GM20431 (cell line): Measurements from ENCODE around the gene MTX1.
"Not testable (repeated sequence)": the region's sequence is repeated elsewhere in the genome, so short reads cannot be mapped to it uniquely, and the experiment has no call there.

Experiments used
- in situ Hi-C: fragments of 300-500 bp; cut with MseI, MboI; formaldehyde crosslinking; loops from one replicate; pipeline ENCODE4 v1.15.0; 2020; ENCODE audit warnings: low sequenced_read_pairs; ENCODE audit not compliant: unreplicated experiment

Gene MTX1

GRCh38 chr1:155208541-155209311 is at the start of gene MTX1:
Gene MTX1, plus strand, starts transcription at chr1:155208695. Its CDS starts 110 bp downstream, at chr1:155208805.
- in situ Hi-C loops, result no loop called here

GRCh38 chr1:155158991-155159390 is 49.5 kb upstream of the MTX1 start:
- in situ Hi-C loops, result no loop called here

- in situ Hi-C loops, result loop anchor here (5.0 kb wide), 1 partner anchor 63 kb away; no protein-coding TSS in a partner anchor
Observed at GRCh38 chr1:155160128-155160527, 48.4 kb upstream of the MTX1 start.

- in situ Hi-C loops, result loop anchor here (5.0 kb wide), 1 partner anchor 65 kb away; no protein-coding TSS in a partner anchor
Observed at GRCh38 chr1:155162631-155163030, 45.9 kb upstream of the MTX1 start.

GRCh38 chr1:155163785-155164184 is 44.7 kb upstream of the MTX1 start:
- in situ Hi-C loops, result loop anchor here (5.0 kb wide), 1 partner anchor 66 kb away; no protein-coding TSS in a partner anchor

GRCh38 chr1:155164625-155165024 is 43.9 kb upstream of the MTX1 start:
- in situ Hi-C loops, result loop anchor here (5.0 kb wide), 1 partner anchor 67 kb away; no protein-coding TSS in a partner anchor

- in situ Hi-C loops, result no loop called here
Observed at GRCh38 chr1:155166051-155166470, 42.4 kb upstream of the MTX1 start.

GRCh38 chr1:155166471-155167165 is 41.9 kb upstream of the MTX1 start:
- in situ Hi-C loops, result no loop called here

- in situ Hi-C loops, result no loop called here
Observed at GRCh38 chr1:155167166-155168104, 41.1 kb upstream of the MTX1 start.

GRCh38 chr1:155168105-155168445 is 40.4 kb upstream of the MTX1 start:
- in situ Hi-C loops, result not testable (repeated sequence)

- in situ Hi-C loops, result no loop called here
Observed at GRCh38 chr1:155168456-155169210, 39.9 kb upstream of the MTX1 start.

- in situ Hi-C loops, result no loop called here
Observed at GRCh38 chr1:155169541-155169940, 39.0 kb upstream of the MTX1 start.

GRCh38 chr1:155170101-155170785 is 38.3 kb upstream of the MTX1 start:
- in situ Hi-C loops, result no loop called here

GRCh38 chr1:155170806-155171205 is 37.7 kb upstream of the MTX1 start:
- in situ Hi-C loops, result no loop called here

- in situ Hi-C loops, result no loop called here
Observed at GRCh38 chr1:155171836-155172731, 36.4 kb upstream of the MTX1 start.

GRCh38 chr1:155172732-155173477 is 35.6 kb upstream of the MTX1 start, which contains the start of gene KRTCAP2:
Gene KRTCAP2, minus strand, starts transcription at chr1:155173304. Its CDS starts 80 bp downstream, at chr1:155173224.
- in situ Hi-C loops, result no loop called here
